HL-60 (cell line): ENCODE results near the gene ADGRG1.

Experiments
- DNase-seq, 2 experiments: peaks; one replicate each; pipeline ENCODE4 v3.0.0-alpha.2; 2010 to 2020; ENCODE audit warnings: low read depth in 1 of 2, low spot score in 1 of 2
- H3K27ac ChIP-seq: fragments of 250-450 bp; sonication (Bioruptor Pico); replicated peaks from 2 replicates; pipeline ENCODE4 v1.5.1; 2020; ENCODE audit warnings: mild to moderate bottlenecking, moderate library complexity
- H3K27me3 ChIP-seq: fragments of 250-450 bp; sonication (Bioruptor Pico); 2 replicates; pipeline ENCODE4 v1.5.1; 2021; ENCODE audit warnings: mild to moderate bottlenecking, moderate library complexity; ENCODE audit not compliant: insufficient read depth, poor library complexity, severe bottlenecking
- H3K4me3 ChIP-seq: replicated peaks from 2 replicates; pipeline ENCODE4 v1.5.1; 2011; ENCODE audit warnings: mild to moderate bottlenecking, control low read depth, low read length; ENCODE audit not compliant: insufficient read depth
- CTCF ChIP-seq: IDR thresholded peaks from one replicate; pipeline ENCODE4 v1.5.1; 2011; ENCODE audit warnings: low read length, control low read depth, inconsistent platforms; ENCODE audit not compliant: insufficient read depth
- GABPA ChIP-seq: IDR thresholded peaks from 2 replicates; pipeline ENCODE4 v1.6.1; 2012; ENCODE audit warnings: low read depth
- POLR2AphosphoS5 ChIP-seq: IDR thresholded peaks from 2 replicates; pipeline ENCODE4 v1.6.1; 2012; ENCODE audit warnings: low read depth
- REST ChIP-seq: IDR thresholded peaks from 2 replicates; pipeline ENCODE4 v1.6.1; 2012; ENCODE audit warnings: low read depth; ENCODE audit not compliant: insufficient replicate concordance
- SPI1 ChIP-seq: IDR thresholded peaks from 2 replicates; pipeline ENCODE4 v1.6.1; 2012; ENCODE audit warnings: low read depth, mild to moderate bottlenecking, borderline replicate concordance

Gene ADGRG1

GRCh38 chr16:57667048-57667525 is 38.7 kb downstream of the ADGRG1 start:
- TF ChIP-seq POLR2AphosphoS5: no peak
- H3K4me3 ChIP-seq: no peak overlapping the region
- no peaks in the 10 kb centered on the region for H3K27me3 ChIP-seq

GRCh38 chr16:57667526-57668262 is 39.3 kb downstream of the ADGRG1 start:
- TF ChIP-seq CTCF (peak; percentile 57), POLR2AphosphoS5 (0 out of 2 replicates have a peak, but pooled peaks have one; percentile 20), GABPA (no peak), SPI1 (peak; percentile 33; the same call in 1 of the 2 replicates)
- DNase-seq: peak; percentile 88 to 89
- Histone ChIP-seq H3K27me3 (no peaks in the 10 kb centered on the region), H3K4me3 (no peak overlapping the region), H3K27ac (peak overlapping the region; percentile 80)

More at GRCh38 chr16:57667048-57667525, 38.7 kb downstream of the ADGRG1 start:
- DNase-seq: no peak
- H3K27ac ChIP-seq: peak overlapping the region; percentile 80

GRCh38 chr16:57668263-57668571 is 39.8 kb downstream of the ADGRG1 start, which contains the start of gene ADGRG3:
TSS of gene ADGRG3 (plus strand) at chr16:57668306. CDS start at chr16:57668348, 42 bp downstream.
- no peak for DNase-seq
- Histone ChIP-seq H3K4me3 (peak within 1 kb of the TSS; percentile 14), H3K27me3 (no peaks in the 10 kb centered on the region), H3K27ac (peak within 1 kb of the TSS; percentile 80)
- TF ChIP-seq REST (no peak), SPI1 (no peak), POLR2AphosphoS5 (no peak)

DNA sequence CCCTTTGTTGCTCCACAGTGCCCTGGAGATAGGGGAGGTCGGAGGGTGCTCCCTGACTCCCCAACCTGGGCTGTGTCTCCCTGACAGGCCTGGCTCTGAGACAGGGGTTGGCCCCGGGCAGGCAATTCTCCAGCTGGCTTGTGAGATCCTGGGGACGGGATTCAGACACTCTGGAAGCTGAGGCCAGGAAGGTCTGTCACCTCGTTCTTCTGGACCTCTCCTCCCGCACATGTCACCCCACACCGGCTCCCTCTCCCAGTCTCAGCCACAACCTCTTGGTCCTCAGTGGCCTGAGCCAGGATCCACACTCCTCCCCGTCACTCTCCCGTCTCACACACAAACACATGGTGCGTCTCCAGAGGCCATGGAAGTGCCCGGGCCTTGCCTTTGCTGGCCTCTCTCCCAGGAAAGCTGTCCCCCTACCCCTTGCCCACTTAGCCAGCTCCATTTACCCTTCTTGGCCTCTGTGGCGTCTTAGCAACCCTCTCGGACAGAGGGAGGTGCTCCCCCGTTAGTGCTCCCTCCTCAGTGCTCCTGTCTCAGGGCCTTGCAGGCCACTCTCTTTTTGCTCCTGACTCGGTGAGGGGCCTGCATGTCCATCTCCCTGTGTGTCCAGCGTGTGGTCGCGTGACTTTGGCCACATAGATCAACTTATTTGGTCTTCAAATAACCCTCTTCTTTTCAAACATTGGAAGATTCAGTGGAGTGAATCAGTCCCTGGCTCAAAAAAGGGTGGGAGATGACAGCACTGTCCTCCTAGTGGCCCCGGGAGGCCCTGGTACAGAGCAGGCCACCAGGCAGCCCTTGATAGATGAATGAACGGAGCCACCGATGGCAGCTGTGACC is 40.4 kb downstream of the ADGRG1 start:
- TF ChIP-seq SPI1: no peak
- TF ChIP-seq GABPA: no peak
- TF ChIP-seq REST: no peak
- no peak for TF ChIP-seq CTCF
- TF ChIP-seq POLR2AphosphoS5: no peak
- no peak for DNase-seq
- Histone ChIP-seq H3K4me3 (peak overlapping the region; percentile 12), H3K27ac (peak overlapping the region; percentile 80), H3K27me3 (no peaks in the 10 kb centered on the region)
